Pancreas (tissue), 10 donors: ENCODE measurements around the gene PRPSAP1. TPM values are rescaled to one million over a fixed set of nuclear protein-coding genes. Genes with fewer than 3 reads are reported as not detected.
"Not testable (repeated sequence)": the region's sequence is repeated elsewhere in the genome, so short reads cannot be mapped to it uniquely, and the experiment has no call there.

Source experiments
- ATAC-seq, 4 donors: fragments of 200-7000 bp; cut with Tn5 transposase; one replicate each; pipeline versions ENCODE4 v1.8.0 to v1.9.1; 2020; ENCODE audit warnings: mild to moderate bottlenecking in 4 of 4, moderate library complexity in 4 of 4
- DNase-seq, 6 donors: peaks; one replicate each; pipeline ENCODE4 v3.0.0-alpha.2; 2020
- FAIRE-seq: peaks from 2 replicates; lab custom pipeline; 2012; peaks lifted over from hg19 to GRCh38; lab: Jason Lieb, UNC
- H3K27ac ChIP-seq, 4 donors: fragments of 200-600 bp; sonication (generic); 1 replicate in 3 of 4; 2 replicates in 1 of 4; pipeline versions ENCODE4 v1.5.0 to v1.8.0; 2020
- H3K27me3 ChIP-seq, 4 donors: fragments of 200-600 bp; one replicate each; pipeline ENCODE4 v1.8.0; 2021
- H3K36me3 ChIP-seq, 3 donors: fragments of 200-600 bp; sonication (generic) in 1 of 3; one replicate each; pipeline versions ENCODE4 v1.5.0 to v1.8.0; 2020 to 2021
- H3K4me1 ChIP-seq, 3 donors: fragments of 200-600 bp; one replicate each; pipeline ENCODE4 v1.8.0; 2021
- H3K4me3 ChIP-seq, 4 donors: fragments of 200-600 bp; sonication (generic) in 2 of 4; one replicate each; pipeline versions ENCODE4 v1.5.0 to v1.8.0; 2020 to 2021
- H3K9me3 ChIP-seq, 4 donors: fragments of 200-600 bp; one replicate each; pipeline ENCODE4 v1.8.0; 2021
- WGBS, 2 donors: extraction: QIAGEN DNeasy Blood & Tissue Kit; methylation state at CpG; one replicate each; pipeline ENCODE4 v1.1.7; 2013; 5-methylcytosine and 5-hydroxymethylcytosine counted together
- intact Hi-C, 3 donors: fragments of 100-400 bp; cut with DNase I; formaldehyde crosslinking; loops; one replicate each; pipeline versions ENCODE4 v1.11.1 to v1.14.2; 2022
- polyA plus RNA-seq, 2 donors: library from polyadenylated mRNA; stranded (reverse); fragments of 200-250 nt; gene quantifications; one replicate each; pipeline ENCODE4 v1.2.3, GENCODE V29; 2013
- total RNA-seq, 6 donors: library from RNA; stranded (reverse); fragmentation: NEBNext Ultra II Directional in 4 of 6; extraction: Animal tissue kit (Norgen Biotek cat#: 25700) in 4 of 6; gene quantifications; one replicate each; pipeline versions ENCODE4 v1.2.1 to v1.2.4, GENCODE V29; 2021 to 2023
- TF ChIP-seq, protein P1 (sequence below), 4 donors: fragments of 200-600 bp; sonication (generic) in 3 of 4; IDR thresholded peaks; one replicate each; pipeline versions ENCODE4 v1.5.0 to v1.8.0; 2021; ENCODE audit warnings: antibody characterized with exemption in 4 of 4
- donor health status: healthy with polysubstance abuse.
- donor health status: DM: no; HTN: no; CAD: no; lungs with moderate emphysema.
- donor health status: DM: no; HTN: no; CAD: no.
- donor health status: control.
- donor health status: control.
- donor health status: Bipolar disorder and iron deficiency.
- donor health status: DM: yes; HTN: yes; CAD: no.
- donor health status: DM: no; HTN: no; CAD: no.
- donor health status: DM: no; HTN: no; CAD: no.
- donor health status: DM: yes; HTN: yes; CAD: no.

The PRPSAP1 gene
- total and polyA plus RNA-seq, 8 donors, result 18.5 to 43.3 (median 25.7) TPM

GRCh38 chr17:76354317-76354729 lies 607 bp upstream of the PRPSAP1 start:
- intact Hi-C loops, result no loop called here
- DNase-seq, result peak in 1 of 6 donors; percentile 62
- peak overlapping the region; percentile 70 to 94 (median 88) for H3K27ac ChIP-seq
- H3K4me3 ChIP-seq, result peak overlapping the region; percentile 53 to 98 (median 80)
- H3K9me3 ChIP-seq, result no peaks in the 10 kb centered on the region
- TF ChIP-seq, protein P1, sequence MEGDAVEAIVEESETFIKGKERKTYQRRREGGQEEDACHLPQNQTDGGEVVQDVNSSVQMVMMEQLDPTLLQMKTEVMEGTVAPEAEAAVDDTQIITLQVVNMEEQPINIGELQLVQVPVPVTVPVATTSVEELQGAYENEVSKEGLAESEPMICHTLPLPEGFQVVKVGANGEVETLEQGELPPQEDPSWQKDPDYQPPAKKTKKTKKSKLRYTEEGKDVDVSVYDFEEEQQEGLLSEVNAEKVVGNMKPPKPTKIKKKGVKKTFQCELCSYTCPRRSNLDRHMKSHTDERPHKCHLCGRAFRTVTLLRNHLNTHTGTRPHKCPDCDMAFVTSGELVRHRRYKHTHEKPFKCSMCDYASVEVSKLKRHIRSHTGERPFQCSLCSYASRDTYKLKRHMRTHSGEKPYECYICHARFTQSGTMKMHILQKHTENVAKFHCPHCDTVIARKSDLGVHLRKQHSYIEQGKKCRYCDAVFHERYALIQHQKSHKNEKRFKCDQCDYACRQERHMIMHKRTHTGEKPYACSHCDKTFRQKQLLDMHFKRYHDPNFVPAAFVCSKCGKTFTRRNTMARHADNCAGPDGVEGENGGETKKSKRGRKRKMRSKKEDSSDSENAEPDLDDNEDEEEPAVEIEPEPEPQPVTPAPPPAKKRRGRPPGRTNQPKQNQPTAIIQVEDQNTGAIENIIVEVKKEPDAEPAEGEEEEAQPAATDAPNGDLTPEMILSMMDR (IDR thresholded peaks at IDR 0.05), result no peak
- H3K4me1 ChIP-seq, result peaks cover 2 to 16% (median 5%) of the 10 kb centered on the region in 3 donors
- H3K27me3 ChIP-seq, result no peaks in the 10 kb centered on the region
- no peak for ATAC-seq
- 1% methylated on average over 18 of the region's 18 CpGs for WGBS, 2 donors
- FAIRE-seq, result no peak
- no peaks in the 10 kb centered on the region for H3K36me3 ChIP-seq

- 0 to 1% methylated on average over 44 to 51 of the region's 51 CpGs for WGBS, 2 donors
- H3K36me3 ChIP-seq, result no peaks in the 10 kb centered on the region
- peak overlapping the region; percentile 70 to 94 (median 88) for H3K27ac ChIP-seq
- no peaks in the 10 kb centered on the region for H3K27me3 ChIP-seq
- H3K4me1 ChIP-seq, result peaks cover 2 to 16% (median 5%) of the 10 kb centered on the region in 3 donors
- ATAC-seq (peak; percentile 35 to 46 (median 38)), FAIRE-seq (no peak), DNase-seq (peak; percentile 30 to 79 (median 51))
- intact Hi-C loops, result no loop called here
- TF ChIP-seq, protein P1 (IDR thresholded peaks at IDR 0.05), result no peak
- peak overlapping the region; percentile 53 to 98 (median 80) for H3K4me3 ChIP-seq
- no peaks in the 10 kb centered on the region for H3K9me3 ChIP-seq
Measured at GRCh38 chr17:76353004-76353598, 615 bp downstream of the PRPSAP1 start.

DNA sequence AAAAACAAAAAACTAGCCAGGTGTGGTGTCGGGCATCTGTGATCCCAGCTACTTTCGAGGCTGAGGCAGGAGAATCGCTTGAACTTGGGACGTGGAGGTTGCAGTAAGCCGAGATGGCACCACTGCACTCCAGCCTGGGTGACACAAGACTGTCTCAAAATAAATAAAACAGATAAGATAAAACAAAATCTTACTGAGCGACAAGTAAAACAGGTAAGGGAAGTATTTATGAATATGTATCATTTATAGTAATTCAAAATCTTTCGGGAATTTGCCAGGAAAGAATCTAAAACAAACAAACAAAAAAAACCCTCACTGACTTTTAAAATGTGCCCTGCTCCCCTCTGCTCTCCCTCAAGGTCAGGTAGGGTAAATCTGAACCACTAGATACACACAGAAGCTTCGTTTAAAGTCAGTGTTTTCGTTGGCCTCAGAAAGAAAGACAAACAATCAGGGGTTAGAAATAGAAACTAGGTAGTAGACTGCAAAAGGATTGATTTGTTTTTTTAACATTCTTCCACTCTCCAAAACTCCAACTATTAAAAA lies 2.1 kb downstream of the PRPSAP1 start:
- no peak for FAIRE-seq

DNA sequence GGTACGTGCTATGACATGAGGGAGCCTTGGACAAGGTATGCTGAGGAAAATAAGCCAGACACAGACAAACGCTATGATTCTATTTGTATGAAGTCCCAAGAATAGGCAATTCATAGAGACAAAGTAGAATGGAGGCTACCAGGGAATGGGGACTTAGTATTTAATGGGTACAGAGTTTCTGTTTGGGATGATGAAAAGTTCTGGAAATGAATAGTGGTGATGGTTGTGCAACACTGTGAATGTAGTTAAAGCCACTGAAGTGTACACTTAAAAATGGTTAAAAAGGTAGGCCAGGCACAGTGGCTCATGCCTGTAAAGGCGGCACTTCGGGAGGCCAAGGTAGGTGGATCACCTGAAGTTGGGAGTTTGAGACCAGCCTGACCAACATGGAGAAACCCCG lies 3.3 kb downstream of the PRPSAP1 start:
- Histone ChIP-seq H3K9me3 (no peaks in the 10 kb centered on the region), H3K27me3 (no peaks in the 10 kb centered on the region), H3K4me3 (no peak overlapping the region), H3K27ac (no peak overlapping the region), H3K36me3 (peaks cover 0 to 5% (median 0%) of the 10 kb centered on the region in 3 donors), H3K4me1 (peaks cover 2 to 16% (median 5%) of the 10 kb centered on the region in 3 donors)
- WGBS, 2 donors, result 94 to 99% methylated on average over 5 of the region's 5 CpGs
- no peak for DNase-seq
- TF ChIP-seq, protein P1 (IDR thresholded peaks at IDR 0.05), result no peak
- ATAC-seq, result no peak
- FAIRE-seq, result no peak
- intact Hi-C loops, result no loop called here

More for the DNA sequence above, 2.1 kb downstream of the PRPSAP1 start:
- intact Hi-C loops, result no loop called here
- TF ChIP-seq, protein P1 (IDR thresholded peaks at IDR 0.05), result no peak
- Histone ChIP-seq H3K27me3 (no peaks in the 10 kb centered on the region), H3K27ac (peak overlapping the region in 2 of 4 donors; percentile 27 to 66), H3K4me3 (peak overlapping the region in 1 of 4 donors; percentile 98), H3K9me3 (no peaks in the 10 kb centered on the region), H3K36me3 (no peaks in the 10 kb centered on the region), H3K4me1 (peaks cover 2 to 16% (median 5%) of the 10 kb centered on the region in 3 donors)
- 32 to 34% methylated on average over 9 of the region's 9 CpGs for WGBS, 2 donors
- ATAC-seq, result no peak
- no peak for DNase-seq

GRCh38 chr17:76346936-76347335 lies 6.8 kb downstream of the PRPSAP1 start:
- H3K4me3 ChIP-seq, FAIRE-seq, DNase-seq, H3K27ac ChIP-seq, intact Hi-C loops, H3K27me3 ChIP-seq, H3K4me1 ChIP-seq, ATAC-seq, H3K9me3 ChIP-seq: not testable (repeated sequence)
- H3K36me3 ChIP-seq, result peaks cover 0 to 11% (median 0%) of the 10 kb centered on the region in 3 donors
- WGBS, 2 donors, result 95% methylated on average over 11 of the region's 11 CpGs
